ENCODE data around the gene DLGAP1. TPM values are rescaled to one million over a fixed set of nuclear protein-coding genes. Genes with fewer than 3 reads are reported as not detected.

DLGAP1 gene
- total and polyA plus RNA-seq, 2 of the 4 experiments (the other 2 are of a cell fraction) = under 0.01 to 0.09 TPM

- no peak overlapping the region for H2BK120ac ChIP-seq (ENCODE audit: low read depth, low read length)
- H3K9me1 ChIP-seq (ENCODE audit: insufficient read depth, low read length) = no peaks in the 10 kb centered on the region
- TF ChIP-seq CTCF (conservative IDR thresholded peaks at IDR 0.05; ENCODE audit: low read depth, low read length) (no peak), MXI1 (IDR thresholded peaks at IDR 0.05; ENCODE audit: borderline replicate concordance, low read depth, low read length) (no peak), CEBPB (IDR thresholded peaks at IDR 0.05; ENCODE audit: low read depth, low read length) (no peak), CHD1 (IDR thresholded peaks at IDR 0.05; ENCODE audit: low read depth, low read length) (no peak), ELK1 (IDR thresholded peaks at IDR 0.05; ENCODE audit: borderline replicate concordance, low read depth, low read length) (no peak), RFX5 (IDR thresholded peaks at IDR 0.05; ENCODE audit: low read depth, low read length) (no peak), USF2 (IDR thresholded peaks at IDR 0.05; ENCODE audit: low read depth, low read length) (no peak)
- H3K9me3 ChIP-seq (ENCODE audit: control insufficient read depth, insufficient read depth, low read length) = no peaks in the 10 kb centered on the region
- H3K18ac ChIP-seq (ENCODE audit: low read depth, low read length) = no peak overlapping the region
- H2AFZ ChIP-seq (replicated peaks; ENCODE audit: low read length, poor library complexity) = no peak overlapping the region
- BruUV-seq (replicated peaks) = no TSS peak
- no CpG with 5 or more reads among the region's 1 CpG for WGBS, 2 experiments (ENCODE audit: extremely low coverage in 2 of 2, insufficient read length in 1 of 2)
- DNase-seq = no peak
- no peak overlapping the region for H3K4ac ChIP-seq (ENCODE audit: low read depth, low read length)
- no peak overlapping the region for H4K8ac ChIP-seq (ENCODE audit: low read depth in 2 of 2, low read length in 2 of 2)
- CTCF ChIA-PET = no interaction called here
- H2AK5ac ChIP-seq (ENCODE audit: low read depth, low read length) = no peak overlapping the region
- dilution Hi-C loops (cut with HindIII; ENCODE audit: low sequenced_read_pairs, unreplicated experiment) (no loop called here), intact Hi-C loops (cut with micrococcal nuclease) (no loop called here), in situ Hi-C loops (cut with MboI; ENCODE audit: low sequenced_read_pairs) (no loop called here)
- H3K27me3 ChIP-seq (ENCODE audit: control insufficient read depth, insufficient read depth, low read length) = no peaks in the 10 kb centered on the region
- H3K56ac ChIP-seq (ENCODE audit: extremely low read depth, insufficient read depth, low read length) = no peak overlapping the region
- no peak overlapping the region for H4K91ac ChIP-seq (ENCODE audit: insufficient read depth, low read depth, low read length)
- H3K14ac ChIP-seq (replicated peaks; ENCODE audit: low read depth, low read length) = no peak overlapping the region
- H2BK15ac ChIP-seq (ENCODE audit: low read depth, low read length) = no peak overlapping the region
- ATAC-seq (ENCODE audit: low read depth) = no peak
- H3K9ac ChIP-seq (ENCODE audit: low read depth, low read length) = no peak overlapping the region
- H3K27ac ChIP-seq (ENCODE audit: insufficient read depth, low read length) = no peak overlapping the region
- no peaks in the 10 kb centered on the region for H3K36me3 ChIP-seq (ENCODE audit: control insufficient read depth, insufficient read depth, low read length)
- H3K4me1 ChIP-seq (ENCODE audit: control insufficient read depth, insufficient read depth, low read length) = no peaks in the 10 kb centered on the region
- H4K20me1 ChIP-seq (ENCODE audit: insufficient read depth, low read length) = no peaks in the 10 kb centered on the region
- H3K23ac ChIP-seq (ENCODE audit: low read depth, low read length) = no peak overlapping the region
- POLR2A ChIA-PET (ENCODE audit: unreplicated experiment) = no interaction called here
- H4K5ac ChIP-seq (ENCODE audit: low read depth, low read length) = no peak overlapping the region
- H2AK9ac ChIP-seq (replicated peaks; ENCODE audit: low read depth, low read length, poor library complexity) = no peak overlapping the region
- no peak overlapping the region for H3K4me3 ChIP-seq (ENCODE audit: insufficient read depth, low read depth, low read length)
- H2BK20ac ChIP-seq (ENCODE audit: low read depth, low read length) = no peak overlapping the region
- no peaks in the 10 kb centered on the region for H3K79me1 ChIP-seq (ENCODE audit: low read depth in 1 of 2, low read length in 2 of 2)
- no peak overlapping the region for H2BK5ac ChIP-seq (ENCODE audit: low read depth, low read length, poor library complexity, severe bottlenecking)
- no peak overlapping the region for H3K4me2 ChIP-seq (ENCODE audit: low read depth, low read length)
Observed at GRCh38 chr18:4026542-4026941, 428.6 kb downstream of the DLGAP1 start.
